Measurements from ENCODE around the gene MED26. TPM values are rescaled to one million over a fixed set of nuclear protein-coding genes. Genes with fewer than 3 reads are reported as not detected.

Gene MED26
- total and polyA plus RNA-seq, 9 of the 15 experiments (the other 6 are each of a cell fraction or from before 2014, with no cell fraction given): 0.71 to 15.1 (median 6.2) TPM

- TF ChIP-seq CXXC5 (CRISPR knock-in tag; IDR thresholded peaks at IDR 0.05) (peak; percentile 67), ZNF408 (CRISPR knock-in tag; IDR thresholded peaks at IDR 0.05; ENCODE audit: low read depth) (no peak), ZNF785 (CRISPR knock-in tag; IDR thresholded peaks at IDR 0.05) (no peak), CBX1 (IDR thresholded peaks at IDR 0.05; ENCODE audit: low read depth) (no peak), BCLAF1 (IDR thresholded peaks at IDR 0.05; ENCODE audit: borderline replicate concordance in 1 of 2, control insufficient read depth in 1 of 2, low read depth in 2 of 2, low read length in 1 of 2) (no peak), CHD2 (IDR thresholded peaks at IDR 0.05; ENCODE audit: low read depth, low read length) (peak; percentile 21; the same call in 1 of the 2 replicates), GMEB1 (CRISPR knock-in tag; IDR thresholded peaks at IDR 0.05) (no peak), TRIM24 (IDR thresholded peaks at IDR 0.05) (no peak), USF2 (CRISPR knock-in tag; IDR thresholded peaks at IDR 0.05) (peak; percentile 52), NCOA1 (IDR thresholded peaks at IDR 0.05; ENCODE audit: low read depth) (no peak), ZNF395 (CRISPR knock-in tag; IDR thresholded peaks at IDR 0.05) (0 out of 2 replicates have a peak, but pooled peaks have one; percentile 30), COPS2 (conservative IDR thresholded peaks at IDR 0.05) (no peak), JUN (IDR thresholded peaks at IDR 0.05; ENCODE audit: borderline replicate concordance, low read depth, low read length) (no peak), JUN (CRISPR knock-in tag; IDR thresholded peaks at IDR 0.05; ENCODE audit: borderline replicate concordance) (no peak), ETS1 (conservative IDR thresholded peaks at IDR 0.05; ENCODE audit: control insufficient read depth, low read depth, low read length) (peak; percentile 55; the same call in 1 of the 2 replicates), NFIC (IDR thresholded peaks at IDR 0.05) (no peak), MECOM (CRISPR knock-in tag; IDR thresholded peaks at IDR 0.05) (peak; percentile 54; the same call in 1 of the 2 replicates), SMARCA5 (IDR thresholded peaks at IDR 0.05) (no peak), ELF1 (tag; IDR thresholded peaks at IDR 0.05) (no peak), POLR2H (tag; IDR thresholded peaks at IDR 0.05; ENCODE audit: low read depth) (no peak)
These were observed 43.5 kb downstream of the MED26 start (continued) for GRCh38 chr19:16584248-16585093.

Data from K562 (cell line).